ENCODE results near the gene DOCK7.

DNA sequence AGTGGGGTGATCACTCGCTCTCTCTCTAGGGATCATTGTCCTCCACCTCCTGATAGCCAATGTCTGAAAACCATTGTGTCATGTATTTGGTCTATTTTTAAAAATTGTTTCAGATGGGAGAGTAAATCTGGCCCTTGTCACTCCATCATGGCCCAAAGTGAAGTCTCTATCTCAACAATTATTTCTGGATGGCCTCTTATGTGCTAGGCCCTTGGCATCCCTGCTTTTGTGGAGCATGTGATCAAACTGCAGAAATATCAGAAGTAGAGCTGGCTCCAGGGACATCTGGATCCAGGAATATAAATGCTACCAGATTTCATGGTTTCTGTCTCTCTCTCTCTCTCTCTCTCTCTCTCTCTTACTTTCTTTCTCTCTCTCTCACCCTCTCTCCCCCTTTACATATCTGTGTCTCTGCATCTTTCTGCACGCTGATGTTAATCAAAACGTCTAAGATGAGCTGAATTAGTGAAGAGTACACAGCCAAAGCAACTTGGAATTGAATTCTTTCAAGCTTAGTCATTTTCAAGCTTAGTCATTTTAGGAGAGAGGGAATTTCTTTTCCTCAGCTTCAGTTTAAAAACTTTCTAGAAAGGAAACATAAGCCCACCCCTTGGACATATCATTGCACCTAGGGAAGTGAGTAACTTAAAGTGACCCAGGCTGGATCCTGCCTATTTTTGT, 47.4 kb upstream of the DOCK7 start:
- TF ChIP-seq, protein P1, sequence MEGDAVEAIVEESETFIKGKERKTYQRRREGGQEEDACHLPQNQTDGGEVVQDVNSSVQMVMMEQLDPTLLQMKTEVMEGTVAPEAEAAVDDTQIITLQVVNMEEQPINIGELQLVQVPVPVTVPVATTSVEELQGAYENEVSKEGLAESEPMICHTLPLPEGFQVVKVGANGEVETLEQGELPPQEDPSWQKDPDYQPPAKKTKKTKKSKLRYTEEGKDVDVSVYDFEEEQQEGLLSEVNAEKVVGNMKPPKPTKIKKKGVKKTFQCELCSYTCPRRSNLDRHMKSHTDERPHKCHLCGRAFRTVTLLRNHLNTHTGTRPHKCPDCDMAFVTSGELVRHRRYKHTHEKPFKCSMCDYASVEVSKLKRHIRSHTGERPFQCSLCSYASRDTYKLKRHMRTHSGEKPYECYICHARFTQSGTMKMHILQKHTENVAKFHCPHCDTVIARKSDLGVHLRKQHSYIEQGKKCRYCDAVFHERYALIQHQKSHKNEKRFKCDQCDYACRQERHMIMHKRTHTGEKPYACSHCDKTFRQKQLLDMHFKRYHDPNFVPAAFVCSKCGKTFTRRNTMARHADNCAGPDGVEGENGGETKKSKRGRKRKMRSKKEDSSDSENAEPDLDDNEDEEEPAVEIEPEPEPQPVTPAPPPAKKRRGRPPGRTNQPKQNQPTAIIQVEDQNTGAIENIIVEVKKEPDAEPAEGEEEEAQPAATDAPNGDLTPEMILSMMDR (conservative IDR thresholded peaks at IDR 0.05; ENCODE audit: low read length): no peak
- TF ChIP-seq EZH2phosphoT487 (IDR thresholded peaks at IDR 0.05; ENCODE audit: borderline replicate concordance): no peak
